IPS-18c (cell line): ENCODE data around the gene FAM118B.

ENCODE experiments used
- H3K4me3 ChIP-seq: 2 replicates; pipeline ENCODE4 v1.7.0; 2013; ENCODE audit warnings: low read depth, mild to moderate bottlenecking, low read length, moderate library complexity; ENCODE audit not compliant: insufficient read depth
- H3K9me3 ChIP-seq: one replicate; pipeline ENCODE4 v1.6.1; 2013; ENCODE audit warnings: mild to moderate bottlenecking, low read length, moderate library complexity; ENCODE audit not compliant: control insufficient read depth, insufficient read depth

The FAM118B gene

GRCh38 chr11:126311401-126312291, 100.1 kb downstream of the FAM118B start:
- no peaks in the 10 kb centered on the region for H3K9me3 ChIP-seq
- H3K4me3 ChIP-seq: no peak overlapping the region
